Cerebellar cortex (tissue), 1 donor: Measurements from ENCODE around the gene TUBG2.
"Not testable (repeated sequence)": the region's sequence is repeated elsewhere in the genome, so short reads cannot be mapped to it uniquely, and the experiment has no call there.

Source experiments
- DNase-seq: peaks from one replicate; pipeline ENCODE4 v3.0.0-alpha.2; 2015; ENCODE audit warnings: low spot score

Gene TUBG2

GRCh38 chr17:42655528-42655927, 3.6 kb upstream of the TUBG2 start:
- no peak for DNase-seq

GRCh38 chr17:42657824-42658588, 1.1 kb upstream of the TUBG2 start:
- no peak for DNase-seq

DNA sequence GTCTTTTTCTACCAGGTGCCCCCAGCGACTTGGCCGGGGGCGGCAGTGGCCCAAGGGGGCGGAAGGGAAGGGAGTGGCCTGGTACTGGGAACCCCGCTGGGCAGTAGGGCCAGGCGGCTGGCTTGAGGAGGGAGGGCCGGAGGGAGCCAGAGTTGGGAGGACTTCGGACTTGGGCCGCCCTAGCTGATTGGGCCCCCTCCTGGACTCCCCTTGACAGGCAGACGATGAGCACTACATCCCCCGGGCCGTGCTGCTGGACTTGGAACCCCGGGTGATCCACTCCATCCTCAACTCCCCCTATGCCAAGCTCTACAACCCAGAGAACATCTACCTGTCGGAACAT, 819 bp downstream of the TUBG2 start:
- DNase-seq, result not testable (repeated sequence)

DNA sequence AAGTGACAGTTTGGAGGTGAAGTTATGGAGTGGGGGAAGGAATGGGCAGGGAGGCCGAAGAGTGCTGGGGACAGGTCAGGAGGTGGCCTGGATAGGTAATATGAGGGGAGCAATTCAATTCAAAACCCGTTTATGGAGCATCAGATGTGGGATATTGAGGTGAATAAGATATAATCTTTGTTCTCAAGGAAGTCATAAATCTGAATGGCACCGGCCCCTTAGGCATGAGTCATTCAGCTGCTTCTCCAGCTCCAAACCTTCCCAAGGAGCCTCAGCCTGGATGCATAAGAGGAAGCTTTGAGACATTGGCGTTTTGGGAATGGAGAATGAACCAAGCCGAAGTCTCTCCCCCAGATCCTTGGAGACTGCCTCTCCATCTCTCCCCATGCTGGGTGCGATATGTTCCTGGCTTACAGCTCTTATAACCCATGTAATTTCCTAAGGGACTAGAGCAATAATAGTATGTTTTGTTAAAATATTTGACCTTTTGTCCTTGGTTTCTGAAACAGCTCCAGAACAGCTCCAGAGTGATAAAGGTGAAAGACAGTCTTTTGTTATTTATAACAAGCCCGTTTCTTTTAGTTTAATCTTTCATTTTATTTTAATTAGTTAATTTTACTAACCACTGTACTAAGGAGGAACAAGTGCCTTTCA, 1.7 kb downstream of the TUBG2 start:
- no peak for DNase-seq

DNA sequence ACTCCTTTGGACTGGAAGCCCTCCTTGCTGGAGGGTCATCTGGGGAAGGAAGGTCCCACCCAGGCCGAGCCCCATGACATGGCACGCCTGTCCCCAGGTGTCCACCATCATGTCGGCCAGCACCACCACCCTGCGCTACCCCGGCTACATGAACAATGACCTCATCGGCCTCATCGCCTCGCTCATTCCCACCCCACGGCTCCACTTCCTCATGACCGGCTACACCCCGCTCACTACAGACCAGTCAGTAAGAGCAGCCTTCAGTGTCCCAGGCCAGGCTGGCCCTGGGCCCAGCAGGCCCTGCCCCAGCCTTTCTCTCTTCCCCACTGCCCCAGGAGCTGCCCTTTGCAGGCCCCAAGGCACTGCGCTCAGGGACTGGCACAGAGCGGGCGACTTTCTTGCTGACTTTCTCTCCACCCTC, 6.5 kb downstream of the TUBG2 start:
- no peak for DNase-seq

DNA sequence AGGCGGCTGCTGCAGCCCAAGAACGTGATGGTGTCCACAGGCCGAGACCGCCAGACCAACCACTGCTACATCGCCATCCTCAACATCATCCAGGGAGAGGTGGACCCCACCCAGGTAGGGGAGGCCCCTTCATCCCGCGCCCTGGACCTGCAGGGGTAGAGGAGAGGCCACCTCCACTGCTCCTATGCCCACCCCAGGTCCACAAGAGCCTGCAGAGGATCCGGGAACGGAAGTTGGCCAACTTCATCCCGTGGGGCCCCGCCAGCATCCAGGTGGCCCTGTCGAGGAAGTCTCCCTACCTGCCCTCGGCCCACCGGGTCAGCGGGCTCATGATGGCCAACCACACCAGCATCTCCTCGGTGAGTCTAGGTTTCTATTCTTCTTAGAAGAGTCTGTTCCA, 7.0 kb downstream of the TUBG2 start:
- not testable (repeated sequence) for DNase-seq

- DNase-seq, result no peak
These were observed 8.2 kb downstream of the TUBG2 start for GRCh38 chr17:42667088-42667951.

DNA sequence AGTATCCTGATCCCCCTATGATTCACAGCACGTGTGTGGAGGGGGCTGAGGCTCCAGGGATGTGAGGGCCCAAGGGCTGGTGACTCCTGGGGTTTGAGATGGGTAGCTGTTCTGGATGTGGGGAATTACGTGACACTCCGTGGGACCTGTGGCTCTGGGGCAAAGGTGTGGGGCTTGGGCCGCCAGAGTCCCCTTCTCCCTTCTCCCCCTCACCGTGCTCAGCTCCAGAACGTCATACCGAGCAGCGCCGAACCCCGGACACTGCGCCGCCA, 10.6 kb downstream of the TUBG2 start:
- no peak for DNase-seq

DNA sequence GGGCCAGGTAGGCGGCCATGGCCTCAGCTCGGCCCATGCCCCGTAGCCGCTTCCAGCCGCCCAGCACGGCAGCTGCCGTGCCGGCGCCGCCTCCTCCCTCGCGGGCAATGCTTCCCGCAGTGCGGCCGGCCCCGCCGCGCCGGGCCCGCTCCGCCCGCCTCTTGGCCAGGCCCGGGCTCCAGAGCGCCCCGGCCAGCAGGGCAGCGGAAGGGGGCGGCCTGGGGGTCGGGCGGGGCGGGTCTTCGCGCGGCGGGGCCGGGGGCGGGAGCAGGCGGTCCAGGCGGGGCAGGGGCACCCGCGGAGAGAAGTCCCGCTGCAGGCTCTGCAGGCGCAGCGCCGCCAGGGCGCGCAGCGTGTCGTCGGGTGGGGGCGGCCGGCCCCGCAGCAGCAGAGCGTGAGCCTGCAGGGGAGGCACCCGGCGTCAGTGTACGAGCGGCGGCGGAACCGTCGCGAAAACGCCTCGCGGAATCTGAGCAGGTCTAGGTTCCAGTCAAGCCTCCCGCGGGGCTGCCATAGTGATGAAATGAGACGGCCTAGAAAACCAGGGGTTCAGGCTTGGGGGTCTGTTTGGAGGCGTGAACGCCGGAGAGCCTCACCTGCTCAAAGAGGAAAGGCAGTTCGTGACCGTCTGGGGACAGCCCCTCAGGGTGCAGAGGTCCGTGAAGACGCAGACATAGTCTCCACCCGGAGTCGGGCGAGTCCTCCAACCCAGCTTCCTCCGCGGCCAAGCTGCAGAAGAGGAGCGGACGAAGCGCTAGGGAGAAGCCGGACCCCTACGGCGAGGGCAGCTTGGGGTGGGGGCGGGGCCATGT, 11.1 kb downstream of the TUBG2 start:
- no peak for DNase-seq

- no peak for DNase-seq
These were observed 11.9 kb downstream of the TUBG2 start for GRCh38 chr17:42670789-42671657.

DNA sequence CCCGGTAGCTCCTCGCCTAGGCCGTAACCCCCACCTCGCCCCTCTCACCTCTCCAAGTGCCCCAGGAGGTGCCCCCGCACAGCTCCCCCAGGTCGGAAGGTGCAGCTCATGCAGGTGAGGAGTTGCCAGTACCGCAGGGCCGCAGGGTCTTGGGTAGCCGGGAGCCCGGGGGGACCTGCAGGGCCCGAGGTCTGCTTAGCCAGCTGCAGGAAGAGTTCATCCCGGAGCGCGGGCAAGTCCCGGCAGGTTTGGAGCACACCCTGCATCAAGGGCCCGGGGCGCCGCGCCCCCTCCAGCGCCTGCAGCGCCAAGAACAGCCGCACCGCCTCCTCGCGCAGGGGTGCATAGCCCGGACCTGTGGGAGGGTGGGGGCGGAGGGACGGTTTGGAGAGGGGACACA, 13.0 kb downstream of the TUBG2 start:
- no peak for DNase-seq

GRCh38 chr17:42673266-42673884, 14.3 kb downstream of the TUBG2 start:
- no peak for DNase-seq

DNA sequence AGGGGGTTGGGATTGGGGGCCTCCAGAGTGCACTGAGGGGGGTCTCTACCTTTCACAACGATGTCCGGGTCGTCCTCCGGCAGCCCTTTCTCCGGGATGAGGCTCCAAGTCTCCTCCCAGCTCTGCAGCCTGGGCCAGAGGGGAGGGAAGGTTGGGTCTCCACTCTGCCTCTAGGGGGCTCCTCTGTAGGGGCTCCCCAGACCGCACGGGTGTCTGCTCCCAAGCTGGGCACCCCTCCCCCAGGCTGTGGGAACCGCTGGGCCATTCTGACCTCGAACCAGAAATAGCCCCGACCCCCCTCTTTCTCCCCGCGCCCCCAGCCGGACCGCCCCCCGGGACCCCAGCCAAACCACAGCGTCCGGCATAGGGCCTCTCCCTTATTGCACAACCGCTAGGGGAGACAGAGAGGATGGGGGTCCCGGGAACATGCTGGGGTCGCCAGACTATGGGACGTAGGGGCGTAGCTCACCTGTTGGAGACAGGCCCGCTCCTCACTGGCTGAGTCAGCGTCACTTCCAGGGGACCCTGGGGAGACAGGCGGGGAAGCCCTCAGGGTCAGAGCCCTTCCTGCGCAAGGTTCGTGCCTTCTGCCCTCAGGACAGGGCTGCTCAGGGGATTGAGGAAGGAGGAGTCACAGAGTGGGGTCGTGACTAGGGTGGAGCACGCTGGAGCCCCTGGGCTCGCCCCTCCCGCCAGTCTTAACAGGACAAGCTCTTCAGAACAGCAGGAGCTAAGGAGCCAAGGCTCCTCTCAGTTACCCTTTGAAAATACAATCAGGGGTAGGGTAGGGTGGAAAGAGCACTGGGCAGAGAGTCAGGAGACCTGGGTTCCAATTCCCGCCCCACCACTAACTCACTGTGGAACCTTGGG, 15.0 kb downstream of the TUBG2 start:
- DNase-seq, result peak; percentile 43

DNA sequence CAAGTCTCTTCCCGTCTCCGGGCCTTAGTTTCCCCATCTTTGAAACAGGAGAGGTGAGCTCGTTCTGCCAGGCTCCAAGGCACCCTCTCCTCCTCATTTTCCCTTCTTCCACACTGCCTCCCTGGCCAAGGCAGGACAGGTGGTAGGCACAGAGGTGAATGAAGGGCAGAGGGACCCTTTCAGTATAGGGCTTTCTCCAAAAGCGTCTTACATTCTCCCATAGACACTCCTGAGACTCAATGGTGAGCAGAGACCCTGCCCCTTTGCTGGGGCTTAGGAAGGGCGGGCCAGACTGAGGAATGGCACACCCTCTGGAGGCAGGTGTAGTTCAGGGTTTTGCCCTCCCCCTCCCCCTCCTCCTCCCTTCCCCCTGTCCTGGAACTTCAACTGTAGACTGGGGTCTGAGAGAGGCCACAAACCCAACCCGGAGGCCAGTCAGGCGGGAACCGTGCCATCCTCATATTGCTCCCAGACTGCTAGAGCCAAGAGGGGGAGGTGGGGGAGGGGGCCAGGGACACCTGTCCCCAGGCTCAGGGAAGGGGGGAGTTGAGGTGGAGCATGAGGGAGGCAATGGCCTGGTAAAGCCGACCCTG, 15.8 kb downstream of the TUBG2 start:
- DNase-seq, result peak; percentile 34

GRCh38 chr17:42675348-42675964, 16.4 kb downstream of the TUBG2 start:
- DNase-seq, result no peak

DNA sequence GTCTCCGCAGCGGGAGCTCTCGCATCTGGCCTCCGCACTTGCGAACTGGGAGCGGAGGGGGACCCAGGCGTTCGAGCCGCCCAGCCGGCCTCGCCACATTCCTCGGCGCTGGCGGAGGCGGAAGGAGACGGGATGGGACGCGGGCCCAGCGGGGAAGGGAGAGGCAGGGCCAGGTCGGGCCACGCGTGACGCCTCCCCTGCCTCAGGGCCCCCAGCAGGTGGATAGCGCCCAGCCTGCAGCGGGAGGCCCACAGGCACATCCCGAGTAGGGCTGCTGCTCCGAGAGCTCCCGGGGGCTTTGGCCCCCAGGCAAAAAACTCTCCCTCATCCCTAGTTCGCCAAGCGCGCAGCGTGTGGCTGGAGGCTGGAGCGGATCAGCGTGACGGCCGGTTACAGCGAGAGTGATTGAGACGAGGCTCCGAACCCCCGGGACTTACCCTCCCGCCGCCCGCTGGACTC, 16.9 kb downstream of the TUBG2 start:
- no peak for DNase-seq

GRCh38 chr17:42676424-42677011, 17.4 kb downstream of the TUBG2 start, which contains the start of gene PLEKHH3:
TSS of gene PLEKHH3 (minus strand) at chr17:42676994. CDS start at chr17:42676563, 431 bp downstream.
- DNase-seq, result no peak
